ENCODE measurements around the gene DCDC2C.

DNA sequence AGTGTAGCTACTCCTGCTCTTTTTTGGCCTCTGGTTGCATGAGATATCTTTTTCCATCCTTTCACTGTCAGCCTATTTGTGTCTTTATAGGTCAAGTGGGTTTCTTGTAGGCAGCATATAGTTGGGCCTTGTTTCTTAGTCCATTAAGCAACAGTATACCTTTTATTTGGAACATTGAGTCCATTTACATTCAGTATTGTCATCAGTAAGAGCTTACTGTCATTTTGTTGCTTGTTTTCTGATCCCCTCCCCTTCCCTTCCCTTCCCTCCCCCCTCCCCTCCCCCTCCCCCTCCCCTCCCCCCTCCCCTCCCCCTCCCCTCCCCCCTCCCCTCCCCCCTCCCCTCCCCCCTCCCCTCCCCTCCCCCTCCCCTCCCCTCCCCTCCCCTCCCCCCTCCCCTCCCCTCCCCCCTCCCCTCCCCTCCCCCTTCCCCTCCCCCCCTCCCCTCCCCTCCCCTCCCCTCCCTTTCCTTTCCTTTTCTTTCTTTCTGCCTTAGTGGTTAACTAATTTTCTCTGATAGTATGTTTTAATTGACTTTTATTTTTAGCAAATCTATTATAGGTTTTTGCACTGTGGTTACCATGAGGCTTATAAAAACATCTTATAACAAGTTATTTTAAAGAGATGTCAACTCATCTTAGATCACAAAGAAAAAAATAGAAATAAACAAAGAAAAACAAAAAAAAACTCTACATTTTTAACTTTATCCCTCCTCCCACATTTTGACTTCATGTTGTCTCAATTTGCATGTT is 13.2 kb upstream of the DCDC2C start:
- TF ChIP-seq CTCF (IDR thresholded peaks at IDR 0.05) = no peak
- no peak for TF ChIP-seq POLR2A (IDR thresholded peaks at IDR 0.05)

Measured in thyroid gland (tissue), 4 donors.